ENCODE measurements around the gene SQOR.

Gene SQOR

DNA sequence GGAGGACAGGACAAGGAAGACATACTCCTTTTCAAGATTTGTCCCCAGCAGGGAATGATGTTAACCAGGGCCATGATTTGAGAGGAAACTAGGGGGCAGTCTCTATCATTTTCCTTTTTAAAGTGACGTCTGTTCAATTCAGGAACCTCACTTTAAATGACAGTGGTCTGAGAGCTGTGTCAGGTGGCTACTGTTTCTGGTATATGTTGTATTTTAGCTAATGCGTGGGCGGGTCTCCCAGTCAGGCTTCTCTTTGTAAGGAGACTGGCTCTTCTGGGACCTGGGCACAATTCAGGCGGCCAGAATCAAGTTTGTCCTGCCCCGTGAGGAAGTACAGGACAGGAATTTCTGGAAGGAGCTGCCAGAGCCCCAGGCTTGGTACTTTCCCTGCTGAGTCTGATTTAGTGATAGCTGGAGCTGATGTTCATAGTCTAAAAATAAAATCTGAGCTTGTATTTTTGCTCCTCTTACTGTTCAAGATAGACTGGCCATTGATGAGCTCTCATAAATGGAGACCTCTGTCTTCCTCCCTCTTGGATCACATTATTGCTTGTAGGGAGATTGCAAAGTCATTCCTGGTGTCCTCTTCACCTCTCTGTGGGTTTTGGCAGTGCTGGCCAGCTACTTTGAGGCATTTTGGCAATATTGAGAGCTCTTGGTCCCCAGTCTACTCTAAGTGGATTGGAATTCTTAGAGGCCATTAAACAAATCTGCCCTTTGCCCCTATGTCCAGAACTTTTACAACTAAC lies 25.6 kb downstream of the SQOR start:
- no peak for DNase-seq (ENCODE audit: low spot score)

DNA sequence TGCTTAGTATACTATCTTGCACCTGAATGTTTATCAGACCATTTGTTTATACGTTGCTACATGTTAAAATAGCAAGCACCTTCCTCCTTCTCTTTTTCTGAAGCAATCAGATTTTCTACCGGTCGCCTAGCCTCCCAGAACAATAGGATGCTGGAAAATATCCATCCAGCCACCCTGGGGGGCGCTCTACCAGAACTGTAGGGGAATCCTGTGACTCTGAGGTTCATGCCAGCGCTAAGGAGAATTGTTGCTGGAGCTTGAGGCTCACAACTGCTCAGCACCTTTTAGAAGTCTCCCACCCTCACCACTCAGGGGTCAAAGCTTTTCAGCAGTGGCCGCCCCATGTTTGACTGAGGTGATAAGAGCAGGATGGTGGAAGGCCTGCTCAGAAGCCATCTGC lies 27.5 kb downstream of the SQOR start:
- DNase-seq (ENCODE audit: low spot score), result no peak

DNA sequence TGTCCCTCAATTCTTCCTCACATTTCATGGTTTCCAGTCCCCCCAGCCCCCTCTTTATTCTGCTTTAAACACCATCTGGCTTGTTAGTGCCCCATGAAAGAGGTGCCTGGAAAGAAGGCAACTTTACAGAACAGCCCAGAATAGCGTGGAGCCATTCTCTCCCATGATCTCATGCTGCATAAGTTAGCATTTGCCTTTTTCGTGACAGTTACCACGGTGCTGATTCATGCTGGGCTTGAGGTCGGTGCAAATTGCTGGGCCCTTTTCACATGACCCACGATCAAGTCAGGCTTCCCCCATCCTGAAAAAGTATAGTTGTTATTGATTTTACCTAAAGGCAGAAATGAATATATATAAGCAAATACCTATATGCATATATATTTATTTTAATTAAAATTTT lies 29.6 kb downstream of the SQOR start:
- no peak for DNase-seq (ENCODE audit: low spot score)

DNA sequence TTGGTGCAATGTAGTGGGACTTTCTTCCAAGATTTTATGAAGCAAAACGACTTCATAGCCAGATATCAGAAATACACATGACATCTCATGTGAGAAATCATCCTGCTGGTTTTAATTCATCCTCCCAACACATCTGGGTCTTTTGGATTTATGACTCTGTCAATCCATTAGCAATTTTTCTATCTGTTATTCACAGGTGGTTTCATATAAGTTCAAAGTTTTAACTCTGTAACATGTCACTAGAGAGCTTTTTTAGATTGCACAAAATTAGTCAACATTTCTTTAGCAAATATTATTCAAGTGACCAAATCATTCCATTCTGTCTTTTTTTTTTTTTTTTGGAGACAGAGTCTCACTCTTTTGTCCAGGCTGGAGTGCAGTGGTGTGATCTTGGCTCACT lies 30.4 kb downstream of the SQOR start:
- no peak for DNase-seq (ENCODE audit: low spot score)

DNA sequence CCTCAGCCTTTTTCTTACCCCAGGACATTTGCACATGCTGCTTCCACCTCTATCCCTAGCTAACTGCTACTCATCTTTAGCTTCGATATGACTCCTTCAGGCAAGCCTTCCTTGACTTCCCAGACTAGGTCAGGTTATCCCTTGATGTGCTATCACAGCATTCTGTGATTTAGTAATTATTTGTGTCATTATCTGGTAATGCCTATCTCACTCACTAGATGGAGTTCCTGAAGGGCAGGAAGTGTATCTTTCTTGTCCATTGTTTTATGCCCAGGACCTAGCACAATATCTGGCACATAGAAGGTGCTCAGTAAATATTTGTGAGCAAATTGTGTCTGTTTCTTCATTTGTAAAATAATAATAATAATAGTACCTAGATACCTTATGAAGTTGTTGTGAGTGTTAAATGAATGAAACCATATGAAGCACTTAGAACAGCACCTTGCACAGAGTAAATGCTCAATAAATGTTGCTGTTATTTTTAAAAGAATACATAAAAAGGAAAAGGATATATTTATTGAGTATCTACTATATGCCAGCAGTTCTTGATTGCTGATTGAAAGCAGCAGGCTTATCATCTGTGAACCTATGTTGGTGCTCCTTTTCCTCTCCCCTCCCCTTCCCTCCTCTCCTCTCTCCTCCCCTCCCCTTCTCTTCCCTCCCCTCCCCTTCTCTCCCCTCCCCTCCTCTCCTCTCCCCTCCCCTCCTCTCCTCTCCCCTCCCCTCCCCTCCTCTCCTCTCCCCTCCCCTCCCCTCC lies 31.5 kb downstream of the SQOR start:
- DNase-seq (ENCODE audit: low spot score), result no peak

DNA sequence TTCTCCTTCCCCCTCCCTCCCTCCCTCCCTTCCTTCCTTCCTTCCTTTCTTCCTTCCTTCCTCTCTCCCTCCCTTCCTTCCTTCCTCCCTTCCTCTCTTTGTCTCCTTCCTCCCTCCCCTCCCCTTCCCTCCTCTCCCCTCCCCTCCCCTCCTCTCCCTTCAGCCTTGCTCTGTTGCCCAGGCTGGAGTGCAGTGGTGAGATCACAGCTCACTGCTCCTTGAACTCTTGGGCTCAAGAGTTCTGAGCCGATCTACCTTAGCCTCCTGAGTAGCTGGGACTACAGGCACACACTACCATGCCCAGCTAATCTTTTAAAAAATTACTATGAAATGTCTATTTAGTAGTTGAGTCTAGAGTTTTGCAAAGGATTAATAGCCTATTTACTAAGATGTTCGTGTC lies 32.2 kb downstream of the SQOR start:
- DNase-seq (ENCODE audit: low spot score), result no peak

DNA sequence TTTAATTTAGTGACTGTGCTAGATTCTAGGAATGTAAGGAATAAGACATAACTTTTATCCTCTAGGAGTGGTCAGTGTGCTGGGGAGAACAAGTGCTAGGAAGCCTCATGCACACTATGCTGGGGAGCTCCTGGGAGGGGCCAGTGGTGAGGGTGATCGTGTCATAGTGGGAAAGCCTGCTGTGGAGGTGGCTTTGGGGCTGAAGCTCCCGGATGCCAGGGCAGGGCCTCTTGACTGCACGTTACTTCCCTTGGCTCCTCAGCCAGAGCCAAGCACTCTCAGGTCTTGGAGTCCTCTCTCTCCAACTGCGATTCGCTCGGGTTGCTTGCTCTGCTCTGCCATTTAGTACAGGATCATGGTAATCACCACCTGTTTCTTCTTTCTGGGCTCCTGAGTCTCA lies 33.6 kb downstream of the SQOR start:
- DNase-seq (ENCODE audit: low spot score), result no peak

DNA sequence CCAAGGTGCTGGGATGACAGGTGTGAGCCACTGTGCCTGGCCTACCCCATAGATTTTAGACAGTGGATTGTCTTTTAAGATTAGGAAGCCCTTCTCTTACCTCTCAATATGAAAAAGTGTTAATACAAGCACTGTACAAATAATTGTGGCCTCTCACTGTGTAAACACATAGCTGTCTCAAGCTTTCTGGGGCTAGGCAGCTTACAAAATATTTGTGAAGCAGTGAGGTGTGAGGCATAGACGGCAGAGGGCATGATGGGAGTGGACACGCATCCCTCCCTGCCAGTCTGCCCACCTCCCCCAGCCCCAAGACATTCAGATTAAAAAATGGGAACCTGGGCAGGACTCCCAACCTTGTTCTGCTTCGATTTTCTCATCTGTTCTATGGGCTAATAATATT lies 34.6 kb downstream of the SQOR start:
- DNase-seq (ENCODE audit: low spot score), result no peak

DNA sequence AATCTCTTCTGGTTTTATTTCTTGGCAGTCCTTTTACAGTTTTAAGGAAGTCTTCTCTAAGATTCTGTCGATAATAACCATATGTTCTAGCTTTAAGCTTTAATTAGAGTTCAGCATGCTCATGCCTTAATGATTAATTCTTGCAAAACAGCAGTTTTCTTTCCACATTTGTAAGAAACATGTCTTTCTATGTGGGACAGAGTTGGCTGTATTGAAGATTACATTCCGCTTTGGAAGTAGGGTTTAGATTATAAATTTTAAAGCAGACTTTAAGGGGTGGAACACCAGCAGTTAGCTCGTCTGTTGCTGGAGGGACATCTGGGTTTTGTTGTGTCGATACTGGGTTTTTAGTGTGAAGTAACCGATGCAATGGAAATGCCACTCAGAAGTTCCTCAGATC lies 35.3 kb downstream of the SQOR start:
- no peak for DNase-seq (ENCODE audit: low spot score)

DNA sequence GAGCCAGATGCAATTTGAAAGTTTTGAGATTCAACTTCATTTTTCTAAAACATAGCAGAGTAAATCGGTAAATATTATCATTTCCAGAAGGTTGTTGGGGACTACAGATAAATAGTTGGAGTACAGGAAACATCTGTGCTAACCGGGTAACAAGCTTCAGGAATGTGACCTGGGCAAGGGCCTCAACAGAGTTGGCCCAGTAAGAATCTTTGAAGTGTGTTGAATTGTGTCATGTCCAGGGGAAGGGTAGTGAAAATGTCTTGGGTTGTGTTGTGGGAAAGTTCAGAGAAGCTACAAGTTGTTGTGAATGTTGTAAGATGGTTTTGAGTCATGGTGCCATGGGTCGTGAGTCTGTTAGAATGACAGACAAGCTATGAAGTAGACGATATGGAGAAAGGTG lies 35.7 kb downstream of the SQOR start:
- DNase-seq (ENCODE audit: low spot score), result no peak

DNA sequence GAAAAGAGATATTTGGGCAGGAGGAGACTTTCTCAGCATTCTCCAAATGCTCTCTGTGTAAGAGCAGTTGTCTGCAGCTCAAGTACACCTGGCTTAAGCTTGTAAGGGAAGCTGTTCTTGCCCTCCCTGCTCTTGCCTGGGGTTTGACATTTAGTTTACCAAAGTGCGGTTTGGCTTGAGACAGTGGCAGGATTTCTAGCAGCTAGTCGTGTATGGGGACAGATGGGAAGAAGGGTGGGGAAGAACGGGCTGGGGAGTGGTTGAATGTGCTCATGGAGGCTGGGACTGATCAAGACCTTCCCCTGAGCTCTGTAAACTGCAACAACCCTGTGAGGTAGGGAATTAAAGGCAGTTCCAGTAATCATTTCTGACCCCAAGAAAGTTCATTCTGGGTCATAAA lies 39.8 kb downstream of the SQOR start:
- no peak for DNase-seq (ENCODE audit: low spot score)

DNA sequence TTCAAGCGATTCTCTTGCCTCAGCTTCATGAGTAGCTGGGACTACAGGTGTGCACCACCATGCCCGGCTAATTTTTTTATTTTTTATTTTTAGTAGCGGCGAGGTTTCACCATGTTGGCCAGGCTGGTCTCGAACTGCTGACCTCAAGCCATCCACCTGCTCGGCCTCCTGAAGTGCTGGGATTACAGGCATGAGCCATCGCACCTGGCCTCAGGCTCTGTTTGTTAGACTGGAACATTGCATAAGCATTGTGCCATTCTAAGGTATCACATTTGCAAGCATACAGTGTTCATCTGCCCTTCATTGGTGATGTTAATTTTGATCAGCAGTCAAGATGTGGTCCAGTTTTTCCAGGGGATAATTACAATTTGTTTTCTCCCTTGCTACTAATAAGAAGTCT lies 43.0 kb downstream of the SQOR start:
- DNase-seq (ENCODE audit: low spot score), result no peak

DNA sequence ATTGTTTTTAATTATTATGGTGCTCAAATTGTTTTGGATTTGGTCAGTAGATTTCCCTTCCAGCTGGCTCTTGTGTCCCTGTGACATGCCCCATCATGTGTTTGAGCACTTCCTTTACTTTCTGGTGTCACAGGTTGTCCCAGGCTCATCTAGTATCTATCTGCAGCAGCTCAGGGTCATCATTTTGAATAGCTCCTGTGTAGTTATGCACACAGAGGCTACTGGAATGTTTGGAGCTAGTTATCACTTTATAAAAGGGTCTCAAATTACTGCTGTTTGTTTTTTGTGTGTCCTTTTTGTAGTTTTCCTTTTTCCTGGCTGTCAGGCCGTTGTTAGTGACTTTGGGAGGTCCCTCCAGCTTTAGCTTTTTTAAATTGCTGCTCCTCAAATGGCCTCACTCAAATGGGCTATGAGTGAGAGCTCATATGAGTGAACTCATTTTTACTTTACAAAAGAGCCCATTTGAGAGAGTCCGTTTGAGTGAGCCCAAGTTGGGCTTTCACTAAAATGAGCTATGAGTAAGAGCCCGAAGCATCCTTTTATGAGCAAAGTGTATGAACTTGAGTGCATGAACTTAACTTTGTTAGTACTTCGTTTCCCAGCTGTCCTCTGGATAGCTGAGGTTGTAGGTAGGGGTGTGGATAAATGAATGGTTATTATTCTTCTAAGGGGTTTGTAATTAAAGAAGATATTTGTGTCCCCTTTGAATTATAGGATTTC lies 43.8 kb downstream of the SQOR start:
- DNase-seq (ENCODE audit: low spot score), result no peak

DNA sequence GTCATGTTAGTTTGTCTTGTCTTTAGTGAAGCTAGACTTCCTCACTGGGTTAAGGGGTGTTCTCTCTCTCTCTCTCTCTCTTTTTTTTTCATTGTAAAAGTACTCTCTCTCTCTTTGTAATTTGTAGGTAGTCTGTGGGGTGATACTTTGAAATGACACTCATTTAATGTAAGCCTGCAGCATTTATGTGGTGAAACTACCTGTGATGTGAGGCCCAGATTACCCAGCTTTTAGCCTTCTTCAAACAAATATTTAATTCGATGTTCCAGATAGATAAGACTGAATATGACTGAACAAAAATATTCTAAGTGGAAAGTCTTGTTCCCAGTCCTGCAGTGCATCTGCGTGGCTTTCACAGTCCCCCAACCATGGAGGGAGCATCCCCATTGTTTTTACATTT lies 49.7 kb downstream of the SQOR start:
- no peak for DNase-seq (ENCODE audit: low spot score)

DNA sequence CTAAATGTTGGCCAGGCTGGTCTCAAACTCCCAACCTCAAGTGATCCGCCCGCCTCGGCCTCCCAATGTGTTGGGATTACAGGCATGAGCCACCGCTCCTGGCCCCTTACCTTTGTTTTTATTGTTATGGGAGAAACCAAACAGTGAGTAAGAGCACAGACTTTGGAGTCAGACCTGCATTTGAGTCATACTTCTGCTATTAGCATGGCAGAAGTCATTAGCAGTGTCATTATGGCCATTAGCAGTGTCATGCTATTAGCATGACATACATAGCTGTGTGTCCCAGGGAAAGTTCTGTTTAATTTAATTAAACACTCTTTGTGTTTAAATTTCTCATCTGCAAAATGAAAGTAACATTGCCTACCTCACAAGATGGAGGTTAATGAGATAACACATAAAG lies 54.8 kb downstream of the SQOR start:
- DNase-seq (ENCODE audit: low spot score), result no peak

DNA sequence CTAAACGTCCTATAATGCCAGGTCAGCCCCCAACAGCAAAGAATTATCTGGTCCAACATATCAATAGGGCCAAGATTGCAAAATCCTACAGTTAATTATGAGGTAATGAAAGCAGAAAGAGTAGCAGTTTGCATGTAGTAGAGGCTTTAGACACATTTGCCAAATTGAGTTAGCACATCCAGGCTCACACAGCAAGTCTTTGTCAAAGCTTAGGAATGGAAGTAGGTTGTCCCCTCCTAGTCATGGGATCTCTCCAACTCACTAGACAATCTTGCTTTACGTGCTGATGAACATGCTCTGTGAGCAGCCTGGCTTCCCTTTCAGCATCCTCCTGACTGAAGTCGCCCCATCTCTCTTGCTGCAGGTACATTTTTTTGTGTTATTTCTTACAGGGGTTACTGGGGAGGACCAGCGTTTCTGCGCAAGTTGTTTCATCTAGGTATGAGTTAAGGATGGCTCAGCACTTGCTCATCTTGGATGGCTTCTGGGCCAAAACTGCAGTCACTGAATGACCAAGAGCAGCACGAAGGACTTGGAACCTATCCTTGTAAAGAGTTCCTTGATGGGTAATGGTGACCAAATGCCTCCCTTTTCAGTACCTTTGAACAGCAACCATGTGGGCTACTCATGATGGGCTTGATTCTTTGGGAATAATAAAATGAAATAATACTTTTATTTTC lies 55.9 kb downstream of the SQOR start:
- DNase-seq (ENCODE audit: low spot score), result no peak

DNA sequence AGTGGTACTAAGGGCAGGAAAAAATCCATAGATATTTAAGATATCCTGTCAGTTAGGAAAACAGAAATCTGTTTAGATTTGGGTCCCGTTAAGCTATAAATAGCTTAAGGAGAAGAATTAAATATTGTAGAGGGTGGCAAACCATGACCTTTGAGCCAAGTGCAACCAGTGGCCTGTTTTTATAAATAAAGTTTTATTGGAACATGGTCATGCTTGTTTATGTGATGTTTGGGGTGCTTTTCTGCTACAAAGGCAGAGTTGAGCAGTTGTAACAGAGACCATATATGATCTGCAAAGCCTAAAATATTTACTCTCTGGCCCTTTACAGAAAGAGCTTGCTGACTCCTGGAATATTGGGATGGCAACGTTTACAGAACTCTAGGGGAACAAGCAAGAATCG lies 66.3 kb downstream of the SQOR start:
- DNase-seq (ENCODE audit: low spot score), result no peak

DNA sequence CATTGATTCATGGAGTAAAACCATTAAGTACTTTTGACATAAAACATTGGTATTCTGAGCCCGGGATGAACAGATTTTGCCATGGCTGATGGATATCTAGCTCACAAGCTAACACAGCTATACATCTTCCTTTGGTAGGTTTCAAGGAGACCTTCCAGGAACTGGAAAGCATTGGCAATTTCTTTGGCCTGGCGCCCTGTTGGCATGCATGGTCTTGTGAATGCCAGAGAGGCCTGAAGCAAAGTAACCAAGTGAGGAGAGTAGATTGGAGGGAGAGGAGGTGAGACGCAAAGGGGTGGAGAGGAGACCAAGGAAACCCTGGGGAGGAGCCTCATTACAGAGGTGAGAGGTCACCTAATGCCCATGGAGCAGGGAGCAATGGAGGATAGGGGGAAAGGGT lies 67.2 kb downstream of the SQOR start:
- DNase-seq (ENCODE audit: low spot score), result no peak

DNA sequence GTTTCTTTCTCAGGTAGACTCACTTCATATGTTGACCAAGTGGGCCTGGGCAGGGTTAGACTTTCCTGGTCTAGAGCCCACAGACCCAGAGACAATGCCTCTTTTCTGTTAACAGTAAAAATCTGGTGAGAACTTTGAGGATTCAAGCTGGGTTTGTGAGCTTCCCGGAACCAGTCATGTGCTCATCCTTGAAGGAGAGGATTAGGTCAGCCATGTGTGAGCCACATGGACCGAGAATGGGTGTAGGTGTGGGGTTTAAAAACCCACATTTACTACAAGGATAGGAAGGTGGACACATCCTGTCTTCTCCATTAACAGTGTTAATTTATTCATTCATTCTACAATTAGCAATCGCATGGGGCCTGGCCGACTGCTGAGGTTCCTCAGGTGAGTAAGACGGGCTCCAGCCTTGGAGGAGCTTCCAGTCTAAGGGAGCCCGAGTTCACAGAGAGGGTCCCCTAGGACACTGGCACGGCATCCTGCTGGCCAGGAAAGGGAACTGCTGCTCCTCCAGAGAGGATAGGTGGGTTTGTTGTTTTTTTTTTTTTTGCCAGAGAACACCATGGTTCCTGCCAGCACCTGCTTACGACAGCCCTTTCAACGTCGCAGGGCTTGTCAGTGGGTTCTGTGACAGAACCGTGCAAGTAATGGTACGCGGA lies 69.0 kb downstream of the SQOR start:
- DNase-seq (ENCODE audit: low spot score), result no peak

DNA sequence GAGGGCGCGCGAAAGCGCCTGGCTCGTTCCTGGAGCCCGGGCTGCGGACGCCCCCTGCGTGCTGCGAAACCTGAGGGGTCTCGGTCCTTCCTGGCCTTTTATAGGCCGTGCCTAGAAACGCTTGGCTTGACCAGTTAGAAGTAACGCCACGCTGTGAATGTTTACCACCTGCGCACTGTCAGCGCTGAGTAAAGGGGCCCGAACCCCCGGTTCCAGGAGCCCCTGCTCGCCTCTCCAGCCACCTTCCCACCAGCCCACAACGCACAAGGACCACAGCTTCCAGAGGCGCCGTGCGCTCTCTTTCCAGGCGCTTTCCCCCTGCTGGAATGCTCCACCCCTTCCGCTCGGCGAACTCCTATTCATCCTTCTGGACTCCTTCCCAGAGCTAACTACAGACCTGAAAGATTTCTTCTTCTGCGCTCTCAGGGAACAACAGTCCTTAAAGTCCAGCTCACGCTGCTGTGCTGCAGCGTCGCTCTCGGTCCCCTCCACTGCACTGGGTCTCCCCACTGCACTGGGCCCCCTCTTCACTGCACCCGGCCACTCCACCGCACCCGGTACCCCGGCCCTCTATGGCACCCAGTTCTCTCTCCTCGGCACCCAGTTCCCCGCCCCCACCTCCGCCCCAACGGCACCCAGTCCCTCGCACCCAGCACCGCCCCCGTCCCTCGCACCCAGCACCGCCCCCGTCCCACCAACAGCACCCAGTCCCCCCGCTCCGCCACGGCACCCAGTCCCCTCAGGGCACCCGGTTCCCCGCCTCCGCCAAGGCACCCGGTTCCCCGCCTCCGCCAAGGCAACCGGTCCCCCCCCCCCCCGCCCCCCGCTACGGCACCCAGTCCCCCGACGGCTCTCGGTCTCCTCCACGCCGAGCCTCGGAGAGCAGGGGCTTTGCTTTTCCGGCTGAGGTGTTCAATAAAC lies 69.8 kb downstream of the SQOR start:
- no peak for DNase-seq (ENCODE audit: low spot score)

All from Ammon's horn (tissue), 1 donor.